K562 (cell line): Measurements from ENCODE around the gene NUAK2. TPM values are rescaled to one million over a fixed set of nuclear protein-coding genes. Genes with fewer than 3 reads are reported as not detected.
A peak's percentile ranks its signal among the peaks of the same experiment; 100 is the strongest.

Experiments used
- DPF2 ChIP-seq: fragments of 450-650 bp; IDR thresholded peaks from 2 replicates; pipeline ENCODE4 v1.6.1; 2016
- ETV6 ChIP-seq, 3 experiments: fragments of 150-350 bp in 1 of 3; sonication (generic) in 1 of 3; formaldehyde crosslinking in 1 of 3; IDR thresholded peaks; 2 replicates each; pipeline versions ENCODE4 v1.6.1 to v1.8.0; 2014 to 2022; ENCODE audit warnings: borderline replicate concordance in 2 of 3, low read depth in 2 of 3, antibody characterized with exemption in 1 of 3, low read length in 1 of 3, mild to moderate bottlenecking in 1 of 3, missing genetic modification reagents in 1 of 3
- FOXA3 ChIP-seq, 2 experiments: fragments of 450-650 bp in 1 of 2; sonication (generic) in 1 of 2; formaldehyde crosslinking; IDR thresholded peaks in 1 of 2; conservative IDR thresholded peaks in 1 of 2; 2 replicates each; pipeline versions ENCODE4 v1.4.0 to v1.8.0; 2020 to 2022; ENCODE audit warnings: mild to moderate bottlenecking in 2 of 2, missing genetic modification reagents in 1 of 2
- GTF2F1 ChIP-seq: IDR thresholded peaks from 2 replicates; pipeline ENCODE4 v1.6.1; 2011; ENCODE audit warnings: low read depth, low read length, improper control_type of control experiment
- JUND ChIP-seq, 2 experiments: IDR thresholded peaks; 2 replicates in 1 of 2; 3 replicates in 1 of 2; pipeline ENCODE4 v1.6.1; 2011; ENCODE audit warnings: borderline replicate concordance in 2 of 2, low read depth in 2 of 2, low read length in 2 of 2, improper control_type of control experiment in 1 of 2, missing biosample characterization in 1 of 2, missing genetic modification characterization in 1 of 2, missing genetic modification reagents in 1 of 2
- KLF16 ChIP-seq: IDR thresholded peaks from 2 replicates; pipeline ENCODE4 v1.6.1; 2016; ENCODE audit warnings: antibody characterized with exemption
- KLF6 ChIP-seq: fragments of 250-450 bp; sonication (Bioruptor Pico); IDR thresholded peaks from 2 replicates; pipeline ENCODE4 v1.4.0; 2020; ENCODE audit warnings: mild to moderate bottlenecking, moderate library complexity, borderline replicate concordance
- MCM7 ChIP-seq, 2 experiments: fragments of 450-650 bp; IDR thresholded peaks; 2 replicates each; pipeline ENCODE4 v1.6.1; 2016 to 2018
- OTX1 ChIP-seq: fragments of 450-650 bp; formaldehyde crosslinking; IDR thresholded peaks from 2 replicates; pipeline ENCODE4 v1.4.0; 2022; ENCODE audit warnings: mild to moderate bottlenecking
- SETDB1 ChIP-seq: IDR thresholded peaks from one replicate; pipeline ENCODE4 v1.6.1; 2012; ENCODE audit warnings: low read length, control low read depth, inconsistent platforms
- TBP ChIP-seq: optimal IDR thresholded peaks from 2 replicates; pipeline ENCODE3; 2011; ENCODE audit warnings: low read depth, low read length, improper control_type of control experiment
- ZBTB40 ChIP-seq, 2 experiments: fragments of 450-650 bp in 1 of 2; sonication (generic) in 1 of 2; formaldehyde crosslinking in 1 of 2; IDR thresholded peaks; 2 replicates each; pipeline versions ENCODE4 v1.7.1 to v1.9.0; 2016 to 2022; ENCODE audit warnings: inconsistent platforms in 1 of 2, mild to moderate bottlenecking in 1 of 2, missing genetic modification reagents in 1 of 2
- ZC3H8 ChIP-seq: fragments of 450-650 bp; IDR thresholded peaks from 2 replicates; pipeline ENCODE4 v1.6.1; 2017
- ZKSCAN3 ChIP-seq: fragments of 250-450 bp; sonication (Bioruptor Pico); IDR thresholded peaks from 2 replicates; pipeline ENCODE4 v1.4.0; 2020
- ZNF212 ChIP-seq: fragments of 450-650 bp; formaldehyde crosslinking; IDR thresholded peaks from 2 replicates; pipeline ENCODE4 v1.4.0; 2020; ENCODE audit warnings: mild to moderate bottlenecking
- ZNF224 ChIP-seq: sonication (generic); formaldehyde crosslinking; IDR thresholded peaks from 2 replicates; pipeline ENCODE4 v1.8.0; 2022; ENCODE audit warnings: mild to moderate bottlenecking, missing genetic modification reagents
- polyA plus RNA-seq, 8 experiments: library from polyadenylated mRNA; depleted of rRNA in 4 of 8; stranded (reverse) in 5 of 8; unstranded in 3 of 8; fragments of >200 nt; fragmentation: Nextera tagmentation in 2 of 8; fragmentation: Illumina TruSeq in 1 of 8; extraction: Ambion mirVana in 2 of 8; extraction: Trizol in 1 of 8; gene quantifications; 2 replicates each; pipeline versions ENCODE4 v1.2.1 to v1.2.3, GENCODE V29; 2011 to 2014; ENCODE audit warnings: inconsistent platforms in 1 of 8, missing spikeins in 1 of 8
- total RNA-seq, 7 experiments: library from RNA; depleted of rRNA in 6 of 7; stranded (reverse); fragments of >200 nt in 6 of 7; fragmentation: Illumina TruSeq in 2 of 7; extraction: Trizol in 2 of 7; gene quantifications; 2 replicates each; pipeline versions ENCODE4 v1.2.1 to v1.2.3, GENCODE V29; 2011 to 2021; ENCODE audit warnings: low replicate concordance in 1 of 7

NUAK2 gene
- total and polyA plus RNA-seq, 9 of the 15 experiments (the other 6 are each of a cell fraction or from before 2014, with no cell fraction given), result 0.04 to 0.44 (median 0.14) TPM

GRCh38 chr1:205287767-205288559 is 33.6 kb downstream of the NUAK2 start (continued):
- TF ChIP-seq ETV6 (IDR thresholded peaks at IDR 0.05; ENCODE audit: borderline replicate concordance in 1 of 2, low read depth in 2 of 2, low read length in 1 of 2), result 0 out of 4 replicates have a peak, but pooled peaks of 1 of the 2 experiments have one; percentile 57
- TF ChIP-seq ETV6 (CRISPR knock-in tag; IDR thresholded peaks at IDR 0.05; ENCODE audit: borderline replicate concordance), result no peak
- TF ChIP-seq MCM7 (IDR thresholded peaks at IDR 0.05), result no peak
- TF ChIP-seq ZC3H8, result no peak
- TF ChIP-seq ZKSCAN3, result no peak
- TF ChIP-seq ZBTB40 (IDR thresholded peaks at IDR 0.05), result peak; percentile 69
- TF ChIP-seq ZBTB40 (CRISPR knock-in tag; IDR thresholded peaks at IDR 0.05), result no peak
- 0 out of 2 replicates have a peak, but pooled peaks have one; percentile 32 for TF ChIP-seq DPF2
- TF ChIP-seq GTF2F1, result no peak
- no peak for TF ChIP-seq ZNF212
- no peak for TF ChIP-seq SETDB1
- TF ChIP-seq KLF16, result 0 out of 2 replicates have a peak, but pooled peaks have one; percentile 21
- no peak for TF ChIP-seq ZNF224 (CRISPR knock-in tag)
- TF ChIP-seq OTX1, result peak; percentile 72; the same call in 1 of the 2 replicates
- no peak for TF ChIP-seq FOXA3 (CRISPR knock-in tag; conservative IDR thresholded peaks at IDR 0.05 in 1 of 2, IDR thresholded peaks at IDR 0.05 in 1 of 2)
- TF ChIP-seq JUND (IDR thresholded peaks at IDR 0.05; ENCODE audit: borderline replicate concordance, low read depth, low read length), result peak; percentile 17; the same call in 1 of the 2 replicates
- peak; percentile 33; the same call in 1 of the 3 replicates for TF ChIP-seq JUND (tag; IDR thresholded peaks at IDR 0.05; ENCODE audit: borderline replicate concordance, low read depth, low read length)
- no peak for TF ChIP-seq TBP
- TF ChIP-seq KLF6 (CRISPR knock-in tag), result 0 out of 2 replicates have a peak, but pooled peaks have one; percentile 13
